Activated T-cell treated with anti-CD3 and anti-CD28 coated beads, Interleukin-2, amount 50 U/mL, for 48 hours (primary cell): ENCODE results near the gene WNT7B.

Source experiments
- DNase-seq, 2 experiments: peaks; one replicate each; pipeline ENCODE4 v3.0.0-alpha.2; 2020

The WNT7B gene

DNA sequence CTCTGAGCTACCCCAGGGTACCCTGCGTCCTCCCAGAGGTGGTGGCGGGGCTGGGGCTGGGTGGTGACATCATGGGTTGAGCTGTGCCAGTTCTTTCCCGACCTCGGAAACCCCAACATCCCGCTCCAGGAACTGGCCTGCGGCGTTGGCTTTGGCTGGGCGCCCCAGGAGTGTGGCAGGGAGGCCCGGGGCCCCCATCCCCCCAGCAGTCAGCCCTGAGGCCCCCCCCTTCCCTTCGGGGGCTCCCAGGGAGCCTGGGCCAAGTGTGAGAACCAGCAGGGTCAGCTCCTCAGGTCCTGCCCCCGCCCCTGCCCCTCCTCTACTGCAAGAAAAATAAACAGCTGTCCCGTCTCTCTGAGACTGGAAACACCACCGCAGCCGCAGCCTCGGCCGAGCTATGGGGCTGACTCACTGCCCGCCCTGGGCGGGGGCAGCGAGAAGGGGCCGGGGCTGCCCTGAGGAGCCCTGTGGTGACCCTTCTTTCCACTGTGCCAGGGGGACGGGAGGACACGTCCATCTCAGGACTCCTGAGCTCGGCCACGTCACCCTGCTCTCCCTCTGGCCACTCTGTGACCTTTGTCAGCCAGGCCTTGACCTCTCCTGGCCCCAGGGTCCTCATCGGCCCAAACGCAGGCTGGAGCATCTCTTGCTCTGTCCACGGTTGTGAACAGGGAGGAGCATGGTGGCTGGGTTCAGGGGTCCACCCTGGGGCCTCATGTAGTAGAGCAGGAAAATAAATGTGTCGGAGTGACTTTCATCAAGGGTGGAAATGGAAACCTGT is 73.4 kb downstream of the WNT7B start:
- no peak for DNase-seq

DNA sequence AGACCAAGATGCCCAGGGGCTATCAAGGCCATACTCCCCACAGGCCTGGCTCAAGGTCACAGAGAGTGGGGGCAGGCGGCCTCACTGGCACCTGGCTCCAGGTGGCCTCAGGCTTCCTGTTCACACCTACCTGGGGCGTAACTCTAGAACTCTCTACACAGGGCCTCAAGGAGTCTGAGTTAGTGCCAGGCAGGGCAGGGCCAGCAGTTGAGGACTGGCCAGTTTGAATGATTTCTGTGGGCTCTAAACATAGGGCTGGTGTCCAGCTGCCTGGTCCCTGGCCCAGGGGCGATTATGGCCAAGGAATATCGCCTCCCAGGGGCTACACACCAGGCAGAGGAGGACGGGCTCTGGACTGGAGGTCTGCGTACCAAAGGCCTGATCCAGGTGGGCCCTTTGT is 79.2 kb downstream of the WNT7B start:
- DNase-seq = no peak

DNA sequence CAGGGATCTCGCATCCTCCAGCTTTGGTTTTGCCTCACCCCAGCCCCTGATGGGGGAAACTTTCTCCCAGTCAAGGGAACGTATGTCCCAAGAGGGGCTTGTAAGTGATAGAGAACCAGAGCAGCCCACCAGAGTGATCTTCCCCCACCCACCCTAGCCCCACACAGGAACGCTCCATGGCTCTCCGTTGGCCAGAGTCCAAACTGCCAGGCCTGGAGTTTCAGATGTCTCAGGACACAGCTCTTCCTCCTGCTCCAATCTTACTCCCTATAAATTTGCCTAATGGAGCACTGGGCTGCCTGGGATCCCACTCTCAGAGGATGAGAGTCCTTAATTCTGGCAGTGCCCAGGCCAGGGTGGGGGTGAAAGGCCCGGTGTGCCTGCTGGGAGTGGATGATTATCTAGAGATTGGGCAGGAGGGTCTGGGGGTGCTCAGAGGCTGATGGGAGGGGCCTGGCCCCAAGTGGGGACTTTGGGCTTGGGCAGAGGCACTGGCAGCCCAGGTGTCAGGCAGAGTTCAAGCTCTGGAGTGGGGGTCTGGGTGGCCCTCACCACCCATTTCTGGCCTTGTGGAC is 79.9 kb downstream of the WNT7B start:
- DNase-seq = no peak

DNA sequence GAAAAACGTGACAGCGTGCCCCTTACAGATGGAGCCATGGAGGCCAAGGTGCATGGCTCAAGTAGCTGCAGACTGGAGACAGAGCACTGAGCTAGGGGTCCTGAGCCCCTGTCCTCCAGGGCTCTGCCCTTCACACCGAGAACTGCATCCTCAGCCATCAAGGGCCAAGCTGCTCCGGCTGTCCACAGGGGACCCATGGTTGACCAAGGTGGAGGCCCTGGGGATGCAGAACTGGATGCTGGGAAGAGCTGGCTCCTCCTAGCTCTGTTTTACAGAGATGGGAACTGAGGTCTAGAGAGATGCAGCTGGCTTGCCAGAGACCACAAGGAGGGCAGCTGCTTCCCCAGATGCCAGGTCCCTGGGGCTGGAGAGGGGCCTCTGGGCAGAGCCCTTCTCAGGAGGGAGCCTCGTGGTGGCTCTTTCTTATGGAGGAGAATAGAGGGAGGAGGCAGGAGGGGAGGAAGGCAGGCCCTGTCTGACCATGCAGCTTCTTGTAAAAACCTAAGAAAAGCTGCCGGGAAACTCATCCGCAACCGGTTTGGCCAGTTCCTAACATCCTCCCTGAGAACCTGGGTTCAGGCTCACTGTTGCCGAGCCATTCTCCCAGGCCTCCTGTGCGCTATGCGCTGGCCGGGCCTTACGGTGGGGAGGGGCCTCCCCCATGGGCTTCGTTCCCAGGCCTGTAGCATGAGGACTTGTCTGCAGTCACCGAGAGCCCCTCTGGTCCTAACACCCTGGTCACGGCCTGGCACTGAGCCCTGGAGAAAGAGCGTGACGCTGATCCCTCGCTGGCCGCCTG is 80.6 kb downstream of the WNT7B start:
- no peak for DNase-seq

DNA sequence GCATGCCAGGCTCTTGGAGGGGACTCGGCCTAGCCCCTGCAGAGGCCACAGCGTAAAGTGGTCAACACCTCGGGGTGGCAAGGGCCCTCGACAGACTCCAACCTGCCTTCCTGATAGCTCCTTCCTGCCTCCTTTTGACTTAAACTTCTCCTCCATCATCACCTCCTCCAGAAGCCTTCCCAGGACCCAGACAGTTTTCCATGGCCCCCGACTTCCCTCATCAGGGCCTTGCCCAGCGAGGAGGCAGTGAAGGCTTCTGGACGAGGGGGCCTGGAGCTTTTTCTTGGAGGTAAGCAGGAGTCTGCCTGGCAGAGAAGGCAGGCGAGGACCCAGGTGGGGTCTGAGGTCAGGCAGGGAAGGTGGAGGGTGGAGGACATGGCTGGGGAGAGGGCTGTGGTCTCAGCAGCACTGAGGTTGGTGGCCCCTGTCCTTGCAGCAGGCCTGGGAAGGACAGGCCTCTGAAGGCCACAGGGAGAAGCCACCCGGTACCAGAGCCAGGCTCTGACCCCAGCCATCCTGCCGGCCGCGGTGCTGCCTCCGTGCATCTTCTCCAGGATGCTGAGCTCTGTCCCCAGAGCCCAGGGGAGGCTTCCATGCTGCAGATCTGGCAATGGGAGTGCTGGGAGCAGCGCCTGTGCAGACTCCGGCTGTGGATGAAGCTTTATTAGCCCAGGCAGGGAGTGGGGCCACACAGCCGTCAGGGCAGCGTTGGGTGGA is 81.4 kb downstream of the WNT7B start:
- no peak for DNase-seq

DNA sequence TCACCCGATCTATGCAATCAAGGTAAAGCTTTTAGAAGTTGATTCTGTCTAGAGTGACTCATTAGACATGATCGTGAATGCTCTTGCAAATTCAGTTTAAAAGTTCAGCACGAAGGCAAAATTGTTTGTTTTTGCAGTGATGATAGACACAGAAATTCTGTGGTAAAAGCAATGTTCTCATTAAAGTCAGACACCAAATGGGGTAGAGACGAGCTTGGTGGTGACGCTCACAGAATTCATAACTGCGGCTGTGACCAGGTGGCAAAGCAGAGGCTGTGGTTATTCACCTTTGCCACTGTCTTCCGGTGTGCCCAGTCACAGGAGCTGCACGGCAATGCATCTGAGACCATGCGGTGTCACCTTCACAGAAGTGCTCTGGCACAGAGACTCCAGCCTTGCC is 83.4 kb downstream of the WNT7B start:
- DNase-seq = no peak

DNA sequence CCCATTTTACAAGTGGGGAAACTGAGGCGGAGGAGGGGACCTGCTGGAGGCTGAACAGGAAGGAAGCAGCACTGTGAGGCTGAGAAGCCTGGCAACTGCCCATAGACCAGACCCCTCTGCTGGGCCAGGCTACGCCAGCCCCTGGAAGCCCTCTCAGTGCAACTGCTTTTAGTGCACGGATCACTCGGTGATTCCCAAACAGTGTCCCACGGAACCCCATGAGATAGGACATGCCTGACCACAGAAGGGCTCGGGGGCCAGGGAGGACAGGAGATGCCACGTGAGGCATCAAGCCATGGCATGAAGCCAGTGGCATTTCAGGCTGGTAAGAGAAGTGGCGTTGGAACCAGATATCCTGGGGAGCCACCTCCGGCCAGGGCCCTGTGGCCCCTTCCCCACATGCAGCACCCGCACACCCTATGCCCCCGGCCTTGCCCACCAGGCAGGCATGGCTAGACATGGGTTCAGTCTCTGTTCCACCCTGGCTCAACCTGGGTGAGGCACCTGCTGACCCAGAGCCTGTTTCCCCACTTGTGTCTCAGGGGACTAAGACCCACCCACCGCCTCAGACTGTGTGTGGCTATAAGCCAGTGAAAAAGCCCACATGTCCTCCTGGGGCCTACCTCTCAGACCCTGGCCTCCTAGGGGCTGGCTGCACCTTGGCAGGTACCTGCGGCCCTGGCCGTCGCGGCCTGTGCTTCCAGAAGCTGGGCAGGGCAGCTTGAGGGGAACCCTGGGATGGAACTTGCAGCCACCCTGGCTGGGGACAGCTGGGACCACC is 84.1 kb downstream of the WNT7B start:
- no peak for DNase-seq

DNA sequence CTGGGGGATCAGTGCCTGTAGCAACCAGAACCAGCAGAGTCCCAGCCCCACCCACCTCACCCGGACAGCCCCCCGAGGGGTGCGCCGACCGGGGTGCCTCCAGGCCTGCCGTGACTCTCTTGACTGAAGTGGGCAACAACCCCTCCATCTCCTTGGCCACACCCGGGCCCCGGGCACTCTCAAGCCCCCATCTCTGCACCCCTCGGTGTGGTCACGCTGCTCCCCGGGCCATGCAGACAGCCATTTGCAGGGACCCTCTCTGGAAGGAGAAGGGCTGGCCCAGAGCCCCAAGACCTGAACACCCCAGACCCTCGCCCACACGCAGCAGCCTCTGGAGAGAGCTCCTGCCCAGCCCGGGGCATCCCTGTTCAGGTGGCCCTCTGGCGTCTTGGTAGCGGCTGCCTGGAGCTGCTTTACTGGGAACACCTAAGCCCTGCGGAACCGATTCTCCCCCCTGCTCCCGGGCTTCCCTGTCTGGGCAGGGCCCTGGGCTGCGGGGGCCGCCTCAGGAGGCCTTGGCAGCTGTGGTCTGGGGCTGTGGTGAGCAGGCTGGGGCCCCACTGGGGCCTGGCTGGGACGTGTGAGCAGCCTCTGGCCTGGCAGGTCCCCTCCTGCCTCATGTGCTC is 84.9 kb downstream of the WNT7B start:
- DNase-seq = no peak

DNA sequence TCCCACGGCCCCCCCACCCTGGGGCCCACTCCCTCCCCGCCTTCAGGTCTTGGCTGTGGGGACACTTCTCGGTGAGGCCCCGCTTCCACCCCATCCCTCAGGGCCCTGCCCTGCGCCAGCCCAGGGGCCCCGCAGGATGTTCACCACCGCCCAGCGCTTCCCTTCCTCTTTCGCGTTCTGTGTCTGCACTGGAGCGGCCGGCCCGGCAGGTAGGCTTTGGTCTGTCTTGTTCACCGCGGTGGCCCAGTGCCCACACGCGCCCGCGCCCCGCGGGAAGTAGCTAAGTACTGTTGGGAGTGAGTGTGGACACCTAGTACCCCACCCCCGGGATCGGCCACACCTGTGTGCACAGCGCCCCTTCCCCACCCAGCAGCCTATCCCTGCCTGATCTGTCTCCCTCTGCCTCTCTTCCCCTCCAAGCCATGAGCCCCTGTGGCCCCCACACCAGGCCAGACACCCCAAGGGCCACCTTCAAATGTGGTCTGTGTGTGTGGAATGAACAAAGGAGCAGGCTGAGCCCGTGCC is 85.4 kb downstream of the WNT7B start:
- DNase-seq = no peak

DNA sequence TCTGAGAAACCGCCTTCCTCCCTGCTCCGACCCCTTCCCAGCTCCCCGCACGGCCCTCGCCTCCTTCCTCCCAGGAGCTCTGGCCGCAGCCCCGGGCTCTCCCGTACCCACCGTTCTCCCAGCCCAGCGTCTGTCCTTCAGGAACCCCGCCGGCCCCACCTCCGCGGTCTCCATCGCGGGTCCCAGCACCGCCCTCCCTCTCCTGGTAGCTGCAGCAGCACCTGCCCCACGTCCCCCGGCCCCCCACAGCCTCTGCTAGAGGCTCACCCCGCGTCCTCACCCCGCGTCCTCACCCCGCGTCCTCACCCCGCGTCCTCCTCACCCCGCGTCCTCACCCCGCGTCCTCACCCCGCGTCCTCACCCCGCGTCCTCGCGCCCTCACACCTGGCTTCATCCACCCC is 85.9 kb downstream of the WNT7B start:
- no peak for DNase-seq

DNA sequence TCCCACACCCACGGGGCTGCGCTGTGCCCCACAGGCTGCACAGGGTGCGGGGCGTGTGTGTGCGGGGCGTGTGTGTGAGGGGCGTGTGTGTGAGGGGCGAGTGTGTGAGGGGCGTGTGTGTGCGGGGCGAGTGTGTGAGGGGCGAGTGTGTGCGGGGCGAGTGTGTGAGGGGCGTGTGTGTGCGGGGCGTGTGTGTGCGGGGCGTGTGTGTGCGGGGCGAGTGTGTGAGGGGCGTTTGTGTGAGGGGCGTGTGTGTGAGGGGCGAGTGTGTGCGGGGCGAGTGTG is 86.7 kb downstream of the WNT7B start:
- DNase-seq = no peak

DNA sequence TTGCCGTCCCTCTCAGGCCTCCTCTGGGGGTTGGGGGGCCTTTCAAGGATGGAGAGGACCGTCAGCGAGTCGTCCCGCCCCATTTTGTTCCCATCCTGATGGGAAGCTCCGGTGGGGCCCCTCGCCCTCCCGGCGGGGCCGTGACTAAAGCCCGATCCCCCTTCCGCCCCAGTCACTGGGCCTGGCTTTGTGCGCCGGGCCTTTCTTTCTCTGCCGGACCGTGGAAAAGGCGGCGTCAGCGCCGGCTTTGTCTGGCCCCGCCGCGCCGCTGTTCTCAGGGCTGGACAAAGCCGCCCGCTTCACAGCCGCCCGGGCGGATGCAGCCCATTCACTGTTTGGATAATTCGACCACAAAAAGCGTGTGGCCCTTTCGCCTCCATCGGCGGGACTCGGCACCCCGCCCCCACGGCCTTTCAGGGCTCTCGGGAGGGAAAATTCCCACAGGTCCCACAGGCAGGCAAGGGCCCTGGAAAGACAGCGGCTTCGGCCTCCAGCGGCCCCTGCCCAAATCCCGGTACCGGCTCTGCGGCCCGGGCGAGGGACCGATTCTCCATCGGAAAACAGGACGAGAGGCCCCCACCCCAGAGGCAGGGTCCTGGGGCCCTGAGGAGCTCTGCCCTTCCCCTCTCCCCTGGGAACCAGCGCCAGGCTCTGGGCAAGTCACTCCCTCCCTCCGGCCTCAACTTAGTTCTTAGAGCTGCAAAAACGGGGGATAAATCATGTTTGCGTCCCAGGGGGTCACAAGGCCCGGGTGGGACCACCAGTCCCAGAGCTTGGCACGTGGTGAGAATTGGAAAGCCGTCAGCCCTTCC is 87.2 kb downstream of the WNT7B start:
- no peak for DNase-seq

DNA sequence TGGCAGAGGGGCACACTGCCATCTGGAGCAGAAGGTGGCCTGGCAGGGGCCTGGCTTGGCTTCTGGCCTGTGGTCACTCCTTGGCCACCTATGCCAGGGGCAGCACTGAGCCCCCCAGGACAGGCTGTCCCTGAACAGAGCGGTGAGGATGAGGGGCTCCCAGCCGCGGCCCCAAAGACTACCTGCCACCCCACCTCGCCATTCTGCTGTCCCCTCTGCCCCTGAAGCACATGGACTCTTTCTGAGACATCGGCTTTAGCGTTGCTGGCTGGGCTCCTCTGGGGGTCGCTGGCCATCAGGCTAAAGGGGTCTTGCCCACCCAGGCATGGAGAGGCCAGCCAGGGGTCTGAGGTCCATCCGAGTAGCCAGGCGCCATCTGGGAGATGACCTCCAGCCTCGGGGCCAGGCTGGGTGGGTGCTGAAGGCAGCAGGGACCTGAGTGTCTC is 87.8 kb downstream of the WNT7B start:
- no peak for DNase-seq

DNA sequence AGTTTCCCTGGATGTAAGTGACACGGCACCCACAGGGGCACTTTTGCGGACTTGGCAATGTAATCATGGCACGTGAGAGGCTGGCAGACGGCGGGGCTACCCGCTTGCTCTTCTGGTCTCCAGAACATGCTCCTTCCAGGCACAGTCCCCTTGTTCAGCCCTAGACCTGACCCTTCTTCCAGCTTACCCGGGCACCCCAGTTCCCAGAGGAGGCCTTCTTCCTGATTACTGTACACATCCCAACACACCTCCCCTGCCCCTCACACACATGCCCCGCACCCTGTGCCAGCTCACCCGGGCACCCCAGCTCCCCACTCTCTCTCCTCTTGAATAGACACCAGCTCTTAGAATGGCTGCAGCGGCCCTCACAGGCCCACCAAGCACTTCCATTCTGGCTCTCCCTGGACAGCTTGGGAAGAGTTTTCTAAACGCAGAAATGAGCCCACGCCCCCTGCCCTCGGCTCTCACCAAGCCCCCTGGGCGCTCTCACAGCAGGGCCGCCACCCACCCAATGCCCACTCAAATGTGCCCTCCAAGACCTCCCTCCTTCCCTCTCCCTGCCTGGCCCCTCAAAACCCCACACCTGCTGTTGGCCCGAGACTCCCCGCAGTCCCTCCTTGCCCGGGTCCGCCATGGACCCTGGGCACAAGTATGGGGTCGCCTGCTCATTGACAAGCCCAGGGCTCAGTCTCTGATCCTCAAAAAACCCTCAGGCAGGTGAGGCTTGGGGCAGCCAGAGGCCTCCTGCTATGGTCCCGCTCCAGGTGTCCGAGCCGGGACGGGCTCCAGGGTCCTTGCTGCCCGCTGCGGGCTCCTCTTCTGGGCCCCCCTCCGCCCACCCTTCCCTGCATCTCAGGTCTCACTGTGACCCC is 88.5 kb downstream of the WNT7B start:
- no peak for DNase-seq

DNA sequence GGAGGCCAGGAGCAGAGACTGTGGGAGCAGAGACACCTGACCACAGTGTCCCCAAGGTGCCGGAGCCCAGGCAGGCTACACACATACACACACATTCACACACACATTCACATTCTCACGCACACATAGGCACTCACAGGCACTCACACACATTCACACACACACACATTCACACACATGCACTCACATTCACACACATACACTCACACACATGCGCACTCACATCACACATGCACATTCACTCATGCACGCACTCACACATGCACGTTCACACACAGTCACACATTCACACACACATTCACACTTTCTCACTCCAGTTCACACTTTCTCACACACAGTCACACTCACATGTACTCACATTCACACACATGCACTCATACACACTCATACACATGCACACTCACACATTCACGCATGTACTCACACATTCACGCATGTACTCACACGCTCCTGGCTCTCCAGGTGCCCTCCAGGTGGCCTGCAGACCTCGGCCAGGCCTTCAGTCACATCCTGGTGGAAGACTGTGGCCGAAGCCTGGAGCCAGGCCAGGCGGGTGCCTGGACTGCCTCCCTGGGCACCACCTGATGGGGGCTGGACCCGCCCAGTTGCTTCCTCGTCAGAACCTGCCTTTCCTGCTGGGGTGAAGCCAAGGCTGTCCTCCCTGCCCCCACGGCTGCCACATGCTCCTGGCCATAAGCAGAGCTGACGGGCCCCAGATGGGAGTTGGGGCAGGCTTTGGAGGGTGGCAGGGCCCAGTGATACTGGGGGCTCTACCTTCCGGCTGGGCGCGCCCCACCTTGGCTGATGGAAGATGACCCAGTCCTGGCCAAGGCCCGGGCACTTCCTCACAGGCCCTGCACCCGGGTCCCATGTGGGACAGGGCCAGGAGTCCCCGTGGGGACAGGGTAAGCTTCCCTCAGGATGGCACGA is 89.5 kb downstream of the WNT7B start:
- no peak for DNase-seq

DNA sequence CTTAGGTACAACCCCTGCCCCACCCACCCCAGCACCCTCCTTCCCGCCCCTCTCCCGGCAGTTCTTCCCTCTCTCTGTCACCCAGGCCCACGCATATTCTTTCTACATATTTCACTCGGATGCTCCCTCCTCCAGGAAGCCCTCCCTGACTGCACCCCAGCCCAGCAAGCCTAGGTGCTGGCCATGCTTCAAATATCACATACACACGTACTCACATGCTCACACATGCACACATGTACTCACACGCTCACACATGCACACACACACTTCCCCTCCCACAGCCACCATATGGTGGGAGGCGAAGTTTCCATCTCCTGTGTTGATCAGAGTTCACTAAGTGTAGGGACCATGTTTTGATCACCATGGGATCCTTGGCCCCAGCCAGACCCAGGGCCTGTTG is 90.4 kb downstream of the WNT7B start:
- DNase-seq = no peak

DNA sequence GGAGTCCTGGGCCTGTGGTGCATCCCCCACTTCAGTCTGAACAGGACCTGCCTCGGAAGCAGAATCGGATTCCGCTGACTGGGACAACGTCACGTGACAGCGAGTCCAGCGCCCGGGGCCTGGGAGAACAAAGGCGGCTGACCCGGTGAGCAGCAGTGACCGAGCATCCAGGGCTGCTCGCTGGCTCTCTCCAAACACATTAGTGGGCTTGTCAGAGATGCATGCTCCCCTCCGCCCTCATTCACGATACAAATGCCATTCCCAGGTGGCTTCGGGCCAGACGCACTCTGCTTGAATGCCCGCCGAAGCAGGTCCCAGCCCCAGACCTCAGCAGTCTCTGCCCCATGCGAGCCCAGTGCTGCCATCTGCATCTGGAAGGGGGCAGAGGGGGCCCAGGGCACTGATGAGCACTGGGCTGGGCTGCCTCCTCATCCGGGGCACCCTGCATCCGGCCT is 91.0 kb downstream of the WNT7B start:
- DNase-seq = no peak

DNA sequence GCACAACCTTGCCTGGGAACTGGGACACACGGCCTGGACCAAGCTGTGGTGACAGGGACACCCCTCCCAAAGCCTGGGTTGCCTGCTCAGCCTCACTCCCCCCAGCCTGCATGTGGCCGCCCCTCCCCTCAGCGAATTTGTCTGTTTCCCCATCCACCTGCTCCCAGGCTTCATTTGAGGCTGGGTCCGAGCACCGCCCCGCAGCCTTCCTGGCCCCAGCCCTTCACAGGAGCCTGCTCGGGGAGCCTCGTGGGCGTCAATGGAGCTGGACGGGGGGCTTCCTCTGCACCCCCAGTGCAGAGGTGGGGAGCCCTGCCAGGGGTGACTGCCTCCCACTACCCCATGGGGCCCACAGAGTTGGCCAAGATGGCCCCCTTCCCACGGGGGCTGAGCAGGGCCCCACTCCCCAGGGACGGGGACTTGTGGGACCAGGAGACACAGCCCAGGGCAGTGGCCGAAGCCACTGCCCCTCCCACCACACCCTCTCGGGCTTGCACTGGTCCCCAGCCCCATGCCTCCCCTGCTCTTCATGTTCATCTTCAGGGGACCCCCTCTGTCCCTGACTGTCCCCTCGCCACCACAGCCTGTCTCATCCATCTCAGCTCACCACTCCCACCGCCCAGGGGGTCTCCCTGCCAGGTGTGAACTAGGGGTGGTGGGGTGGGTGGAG is 91.7 kb downstream of the WNT7B start:
- no peak for DNase-seq
